ENCODE measurements around the gene FAM78A.

Gene FAM78A

GRCh38 chr9:131259432-131259898, 16.8 kb downstream of the FAM78A start:
- Histone ChIP-seq H3K4me3 (no peak overlapping the region; a peak in 1 of 20 replicates), H3K4me2 (peak overlapping the region in 10 of 11 experiments; percentile 57 to 100 (median 97); a peak in 20 of 22 replicates), H3K27me3 (no peaks in the 10 kb centered on the region), H3K4me1 (peaks cover 97 to 100% (median 99%) of the 10 kb centered on the region in 10 experiments), H3K9me3 (replicated peaks in 1 of 11) (no peaks in the 10 kb centered on the region), H3K36me3 (peaks cover 8 to 65% (median 35%) of the 10 kb centered on the region in 11 experiments; a peak in 21 of 22 replicates), H3K27ac (peak overlapping the region in 9 of 11 experiments; percentile 26 to 100 (median 99); a peak in 17 of 22 replicates), H4K20me1 (peaks cover 0 to 33% (median 0%) of the 10 kb centered on the region in 11 experiments; a peak in 7 of 22 replicates), H3K9ac (peak overlapping the region in 10 of 11 experiments; percentile 7 to 90 (median 60); a peak in 15 of 22 replicates)
- TF ChIP-seq Cebpa-rat (IDR thresholded peaks at IDR 0.05), result no peak

- H3K4me3 ChIP-seq, result no peak overlapping the region; a peak in 1 of 20 replicates
- peak overlapping the region; percentile 66 to 94 (median 86); a peak in 18 of 22 replicates for H3K9ac ChIP-seq
- H3K4me1 ChIP-seq, result peaks cover 97 to 100% (median 99%) of the 10 kb centered on the region in 10 experiments
- H3K27me3 ChIP-seq, result no peaks in the 10 kb centered on the region
- H3K27ac ChIP-seq, result peak overlapping the region in 10 of 11 experiments; percentile 86 to 100 (median 98); a peak in 19 of 22 replicates
- H3K4me2 ChIP-seq, result peak overlapping the region; percentile 89 to 100 (median 97)
- H3K9me3 ChIP-seq (replicated peaks in 1 of 11), result no peaks in the 10 kb centered on the region
- peaks cover 8 to 59% (median 35%) of the 10 kb centered on the region in 11 experiments; a peak in 21 of 22 replicates for H3K36me3 ChIP-seq
- TF ChIP-seq Cebpa-rat (IDR thresholded peaks at IDR 0.05), result no peak
- H4K20me1 ChIP-seq, result peaks cover 0 to 27% (median 0%) of the 10 kb centered on the region in 11 experiments; a peak in 6 of 22 replicates
Observed at GRCh38 chr9:131258698-131259431, 17.4 kb downstream of the FAM78A start.

DNA sequence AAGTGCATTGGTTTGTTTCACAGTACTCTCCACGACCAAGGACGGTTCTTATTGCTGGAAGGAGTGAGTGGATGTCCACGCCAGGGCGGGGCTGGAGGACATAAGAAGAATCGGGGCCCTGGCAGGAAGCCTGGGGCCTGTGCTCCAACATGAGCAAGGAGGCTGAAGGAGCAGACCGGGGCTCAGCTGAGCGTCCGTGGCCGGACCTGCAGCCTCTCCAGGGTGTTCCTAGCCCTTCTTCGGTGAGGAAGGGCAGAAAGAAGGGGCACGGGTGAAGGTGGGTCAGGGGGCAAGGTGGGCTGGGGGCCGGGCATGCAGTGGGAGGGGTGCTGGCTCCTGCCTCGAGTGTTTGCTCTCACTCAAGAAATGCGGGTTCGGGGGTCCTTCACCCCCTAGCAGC, 18.1 kb downstream of the FAM78A start:
- H3K4me1 ChIP-seq, result peaks cover 97 to 100% (median 99%) of the 10 kb centered on the region in 10 experiments
- H3K27me3 ChIP-seq, result no peaks in the 10 kb centered on the region
- H4K20me1 ChIP-seq, result peaks cover 0 to 21% (median 0%) of the 10 kb centered on the region in 11 experiments; a peak in 3 of 22 replicates
- TF ChIP-seq Cebpa-rat (IDR thresholded peaks at IDR 0.05), result no peak
- H3K27ac ChIP-seq, result peak overlapping the region; percentile 84 to 100 (median 98); a peak in 21 of 22 replicates
- peak overlapping the region; percentile 89 to 100 (median 97) for H3K4me2 ChIP-seq
- peak overlapping the region; percentile 66 to 94 (median 86); a peak in 19 of 22 replicates for H3K9ac ChIP-seq
- peaks cover 8 to 53% (median 34%) of the 10 kb centered on the region in 11 experiments; a peak in 21 of 22 replicates for H3K36me3 ChIP-seq
- no peaks in the 10 kb centered on the region for H3K9me3 ChIP-seq (replicated peaks in 1 of 11)
- H3K4me3 ChIP-seq, result no peak overlapping the region; a peak in 1 of 20 replicates

GRCh38 chr9:131257266-131258025, 18.9 kb downstream of the FAM78A start:
- peaks cover 0 to 18% (median 0%) of the 10 kb centered on the region in 11 experiments; a peak in 2 of 22 replicates for H4K20me1 ChIP-seq
- H3K9me3 ChIP-seq (replicated peaks in 1 of 11), result no peaks in the 10 kb centered on the region
- H3K4me1 ChIP-seq, result peaks cover 96 to 100% (median 99%) of the 10 kb centered on the region in 10 experiments
- H3K4me3 ChIP-seq, result no peak overlapping the region; a peak in 1 of 20 replicates
- H3K27ac ChIP-seq, result peak overlapping the region; percentile 84 to 100 (median 98); a peak in 21 of 22 replicates
- H3K27me3 ChIP-seq, result no peaks in the 10 kb centered on the region
- H3K9ac ChIP-seq, result peak overlapping the region; percentile 78 to 94 (median 86); a peak in 21 of 22 replicates
- H3K36me3 ChIP-seq, result peaks cover 8 to 50% (median 34%) of the 10 kb centered on the region in 11 experiments; a peak in 21 of 22 replicates
- no peak for TF ChIP-seq Cebpa-rat (IDR thresholded peaks at IDR 0.05)
- H3K4me2 ChIP-seq, result peak overlapping the region; percentile 89 to 100 (median 97)

- Histone ChIP-seq H3K36me3 (peaks cover 3 to 33% (median 20%) of the 10 kb centered on the region in 11 experiments; a peak in 21 of 22 replicates), H3K4me1 (peaks cover 97 to 100% (median 99%) of the 10 kb centered on the region in 10 experiments), H3K27ac (peak overlapping the region; percentile 84 to 100 (median 98)), H3K4me3 (peak overlapping the region in 9 of 10 experiments; percentile 36 to 62 (median 42); a peak in 15 of 20 replicates), H3K4me2 (peak overlapping the region; percentile 89 to 100 (median 97)), H3K9ac (peak overlapping the region; percentile 78 to 94 (median 86)), H4K20me1 (peaks cover 0 to under 1% (median 0%) of the 10 kb centered on the region in 11 experiments; a peak in 1 of 22 replicates), H3K27me3 (no peaks in the 10 kb centered on the region), H3K9me3 (replicated peaks in 1 of 11) (no peaks in the 10 kb centered on the region)
- no peak for TF ChIP-seq Cebpa-rat (IDR thresholded peaks at IDR 0.05)
Observed at GRCh38 chr9:131255676-131256197, 20.6 kb downstream of the FAM78A start.

DNA sequence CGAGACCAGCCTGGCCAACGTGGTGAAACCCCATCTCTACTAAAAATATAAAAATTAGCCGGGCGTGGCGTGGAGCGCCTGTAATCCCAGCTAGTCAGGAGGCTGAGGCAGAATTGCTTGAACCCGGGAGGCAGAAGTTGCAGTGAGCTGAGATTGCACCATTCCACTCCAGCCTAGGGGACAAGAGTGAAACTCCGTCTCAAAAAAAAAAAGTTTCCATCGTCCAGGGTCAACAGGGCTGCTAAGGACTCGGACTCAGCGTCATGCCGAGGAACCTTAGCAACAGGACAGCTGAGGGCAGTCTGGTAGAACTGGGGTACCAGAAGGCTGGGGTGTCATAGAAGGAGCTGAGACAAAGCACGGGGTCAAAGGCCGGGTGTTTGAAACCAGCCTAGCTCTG, 21.7 kb downstream of the FAM78A start:
- Histone ChIP-seq H3K36me3 (peaks cover 0 to 22% (median 9%) of the 10 kb centered on the region in 11 experiments; a peak in 13 of 22 replicates), H3K4me1 (peaks cover 88 to 96% (median 92%) of the 10 kb centered on the region in 10 experiments), H4K20me1 (no peaks in the 10 kb centered on the region), H3K9me3 (replicated peaks in 1 of 11) (no peaks in the 10 kb centered on the region), H3K4me2 (peak overlapping the region; percentile 89 to 100 (median 97)), H3K27me3 (no peaks in the 10 kb centered on the region), H3K4me3 (peak overlapping the region in 1 of 10 experiments; percentile 25; a peak in 3 of 20 replicates), H3K9ac (peak overlapping the region; percentile 78 to 94 (median 86)), H3K27ac (peak overlapping the region; percentile 84 to 100 (median 98))
- TF ChIP-seq Cebpa-rat (IDR thresholded peaks at IDR 0.05), result no peak

- peak overlapping the region; percentile 89 to 100 (median 97) for H3K4me2 ChIP-seq
- peak in 3 of 11 experiments; percentile 46 to 49 (median 49); a peak in 4 of 22 replicates for TF ChIP-seq Cebpa-rat (IDR thresholded peaks at IDR 0.05)
- peaks cover 82 to 94% (median 86%) of the 10 kb centered on the region in 10 experiments for H3K4me1 ChIP-seq
- H3K9me3 ChIP-seq (replicated peaks in 1 of 11), result no peaks in the 10 kb centered on the region
- no peaks in the 10 kb centered on the region for H4K20me1 ChIP-seq
- no peak overlapping the region; a peak in 1 of 20 replicates for H3K4me3 ChIP-seq
- H3K27me3 ChIP-seq, result no peaks in the 10 kb centered on the region
- peak overlapping the region; percentile 84 to 100 (median 98) for H3K27ac ChIP-seq
- peak overlapping the region; percentile 2 to 94 (median 86); a peak in 21 of 22 replicates for H3K9ac ChIP-seq
- peaks cover 0 to 15% (median 4%) of the 10 kb centered on the region in 11 experiments; a peak in 11 of 22 replicates for H3K36me3 ChIP-seq
Observed at GRCh38 chr9:131253891-131254491, 22.3 kb downstream of the FAM78A start.

Measured in BLaER1 treated with 17β-estradiol and CSF1 and Interleukin-3, amounts not matched to agents 10 nM and 100 nM (cell line).